Spleen (tissue), 11 donors: ENCODE results near the gene REG1B. TPM values are rescaled to one million over a fixed set of nuclear protein-coding genes. Genes with fewer than 3 reads are reported as not detected.

Experiments
- DNase-seq: peaks from one replicate; pipeline ENCODE4 v3.0.0-alpha.2; 2020
- H3K27ac ChIP-seq, 8 donors: fragments of 200-600 bp; sonication (generic) in 7 of 8; 1 replicate in 4 of 8; 2 replicates in 4 of 8; pipeline versions ENCODE4 v1.5.0 to v1.8.0; 2016 to 2021; ENCODE audit warnings: inconsistent platforms in 4 of 8, mild to moderate bottlenecking in 4 of 8, moderate library complexity in 1 of 8
- H3K27me3 ChIP-seq, 7 donors: fragments of 200-600 bp; sonication (generic) in 6 of 7; replicated peaks in 1 of 7; 1 replicate in 4 of 7; 2 replicates in 3 of 7; pipeline versions ENCODE4 v1.5.0 to v1.8.0; 2016 to 2021; ENCODE audit warnings: inconsistent platforms in 3 of 7, mild to moderate bottlenecking in 1 of 7
- H3K36me3 ChIP-seq, 6 donors: fragments of 200-600 bp; sonication (generic) in 5 of 6; 1 replicate in 4 of 6; 2 replicates in 2 of 6; pipeline versions ENCODE4 v1.5.0 to v1.8.0; 2016 to 2021; ENCODE audit warnings: inconsistent platforms in 2 of 6
- H3K4me1 ChIP-seq, 6 donors: fragments of 200-600 bp; sonication (generic) in 5 of 6; 1 replicate in 3 of 6; 2 replicates in 3 of 6; pipeline versions ENCODE4 v1.5.0 to v1.8.0; 2016 to 2021; ENCODE audit warnings: inconsistent platforms in 3 of 6
- H3K4me3 ChIP-seq, 8 donors: fragments of 200-600 bp; sonication (generic) in 7 of 8; 1 replicate in 4 of 8; 2 replicates in 4 of 8; pipeline versions ENCODE4 v1.5.0 to v1.8.0; 2016 to 2021; ENCODE audit warnings: inconsistent platforms in 4 of 8, mild to moderate bottlenecking in 4 of 8, moderate library complexity in 2 of 8
- H3K9me3 ChIP-seq, 8 donors: fragments of 200-600 bp; sonication (generic) in 7 of 8; 1 replicate in 4 of 8; 2 replicates in 4 of 8; pipeline versions ENCODE4 v1.5.0 to v1.8.0; 2016 to 2021; ENCODE audit warnings: inconsistent platforms in 4 of 8
- CTCF ChIP-seq, 11 experiments: fragments of 200-600 bp in 7 of 11; fragments of 450-650 bp in 4 of 11; sonication (generic) in 4 of 11; IDR thresholded peaks in 8 of 11; conservative IDR thresholded peaks in 3 of 11; 1 replicate in 7 of 11; 2 replicates in 4 of 11; pipeline versions ENCODE4 v1.4.0 to v1.8.0; 2016 to 2021; ENCODE audit warnings: antibody characterized with exemption in 11 of 11, inconsistent platforms in 4 of 11, mild to moderate bottlenecking in 1 of 11
- POLR2A ChIP-seq, 3 donors: fragments of 450-650 bp; IDR thresholded peaks; one replicate each; pipeline ENCODE4 v1.5.1; 2017; ENCODE audit warnings: antibody characterized with exemption in 3 of 3, mild to moderate bottlenecking in 1 of 3
- POLR2AphosphoS5 ChIP-seq, 3 donors: sonication (generic); formaldehyde crosslinking; IDR thresholded peaks; one replicate each; pipeline ENCODE4 v1.5.1; 2017; ENCODE audit warnings: antibody characterized with exemption in 3 of 3
- WGBS, 5 donors: extraction: QIAGEN DNeasy Blood & Tissue Kit in 3 of 5; methylation state at CpG; one replicate each; pipeline versions ENCODE4 v1.1.5 to v1.1.7; 2013 to 2018; 5-methylcytosine and 5-hydroxymethylcytosine counted together
- intact Hi-C: fragments of 100-400 bp; cut with DNase I; formaldehyde crosslinking; loops from one replicate; pipeline ENCODE4 v1.15.0; 2023; ENCODE audit warnings: low total_unique reads
- polyA plus RNA-seq, 3 donors: library from polyadenylated mRNA; stranded (reverse); fragments of 200-250 nt; gene quantifications; one replicate each; pipeline ENCODE4 v1.2.1, GENCODE V29; 2013
- total RNA-seq, 7 donors: library from RNA; depleted of rRNA in 3 of 7; stranded (reverse); fragments of >200 nt in 3 of 7; fragmentation: NEBNext Ultra II Directional in 4 of 7; extraction: Animal tissue kit (Norgen Biotek cat#: 25700) in 4 of 7; gene quantifications; one replicate each; pipeline versions ENCODE4 v1.1.0 to v1.2.1, GENCODE V29; 2016 to 2021
- donor health status: healthy with polysubstance abuse.
- donor health status: DM: no; HTN: no; CAD: no; lungs with moderate emphysema.
- donor health status: DM: no; HTN: no; CAD: no.
- donor health status: Bipolar disorder and iron deficiency.
- donor health status: healthy.
- donor health status: DM: no; HTN: no; CAD: no.
- donor health status: DM: yes; HTN: yes; CAD: no.

The REG1B gene
- total and polyA plus RNA-seq, 10 donors, result 0.39 to 4.8 (median 0.73) TPM; not detected in 4

DNA sequence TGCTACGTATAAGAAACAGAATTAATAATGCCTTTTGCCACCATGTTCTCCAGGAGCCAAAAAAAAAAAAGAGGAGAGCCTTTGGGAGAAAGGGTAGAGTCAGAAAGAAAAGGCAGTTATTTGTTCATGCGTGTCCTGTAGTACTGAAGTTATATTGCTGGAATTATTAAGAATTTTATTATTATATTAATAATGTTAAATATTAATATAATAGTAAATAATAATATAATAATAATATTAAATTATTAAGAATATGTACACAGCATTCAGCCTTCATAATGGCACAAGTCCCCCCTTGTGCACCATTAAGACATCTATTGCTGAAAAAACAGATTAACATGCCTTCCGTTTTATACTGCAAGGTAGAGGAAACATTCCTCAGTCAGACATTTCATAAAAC lies 40.6 kb upstream of the REG1B start:
- TF ChIP-seq POLR2AphosphoS5 (IDR thresholded peaks at IDR 0.05) (no peak), POLR2A (IDR thresholded peaks at IDR 0.05) (no peak), CTCF (IDR thresholded peaks at IDR 0.05 in 8 of 11, conservative IDR thresholded peaks at IDR 0.05 in 3 of 11) (no peak)
- 85 to 96% (median 90%) methylated on average over 3 of the region's 3 CpGs for whole genome bisulfite sequencing, 5 donors
- H3K27me3 ChIP-seq, result no peaks in the 10 kb centered on the region
- no peaks in the 10 kb centered on the region for H3K36me3 ChIP-seq
- H3K4me3 ChIP-seq, result no peak overlapping the region
- no peaks in the 10 kb centered on the region for H3K9me3 ChIP-seq
- no peak for DNase-seq
- H3K27ac ChIP-seq, result no peak overlapping the region
- no peaks in the 10 kb centered on the region for H3K4me1 ChIP-seq
- intact Hi-C loops, result no loop called here

DNA sequence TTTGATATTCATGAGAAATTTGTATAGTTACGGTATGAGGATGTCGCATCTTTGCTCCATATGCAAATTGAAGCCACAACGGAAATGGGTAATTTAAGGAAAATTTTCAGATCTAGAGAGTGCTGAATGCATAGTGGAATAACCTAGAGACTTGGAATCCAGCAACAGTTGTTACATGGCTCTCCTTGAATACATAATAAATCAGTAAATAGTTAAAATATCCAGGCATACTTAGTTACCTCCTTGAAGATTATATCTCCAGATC lies 37.9 kb upstream of the REG1B start:
- WGBS, 5 donors, result 91 to 96% (median 93%) methylated on average over 3 of the region's 3 CpGs
- TF ChIP-seq POLR2AphosphoS5 (IDR thresholded peaks at IDR 0.05) (no peak), CTCF (IDR thresholded peaks at IDR 0.05 in 8 of 11, conservative IDR thresholded peaks at IDR 0.05 in 3 of 11) (no peak), POLR2A (IDR thresholded peaks at IDR 0.05) (no peak)
- Histone ChIP-seq H3K9me3 (no peaks in the 10 kb centered on the region), H3K27ac (no peak overlapping the region), H3K4me3 (no peak overlapping the region), H3K36me3 (no peaks in the 10 kb centered on the region), H3K4me1 (no peaks in the 10 kb centered on the region), H3K27me3 (no peaks in the 10 kb centered on the region)
- intact Hi-C loops, result no loop called here
- no peak for DNase-seq

DNA sequence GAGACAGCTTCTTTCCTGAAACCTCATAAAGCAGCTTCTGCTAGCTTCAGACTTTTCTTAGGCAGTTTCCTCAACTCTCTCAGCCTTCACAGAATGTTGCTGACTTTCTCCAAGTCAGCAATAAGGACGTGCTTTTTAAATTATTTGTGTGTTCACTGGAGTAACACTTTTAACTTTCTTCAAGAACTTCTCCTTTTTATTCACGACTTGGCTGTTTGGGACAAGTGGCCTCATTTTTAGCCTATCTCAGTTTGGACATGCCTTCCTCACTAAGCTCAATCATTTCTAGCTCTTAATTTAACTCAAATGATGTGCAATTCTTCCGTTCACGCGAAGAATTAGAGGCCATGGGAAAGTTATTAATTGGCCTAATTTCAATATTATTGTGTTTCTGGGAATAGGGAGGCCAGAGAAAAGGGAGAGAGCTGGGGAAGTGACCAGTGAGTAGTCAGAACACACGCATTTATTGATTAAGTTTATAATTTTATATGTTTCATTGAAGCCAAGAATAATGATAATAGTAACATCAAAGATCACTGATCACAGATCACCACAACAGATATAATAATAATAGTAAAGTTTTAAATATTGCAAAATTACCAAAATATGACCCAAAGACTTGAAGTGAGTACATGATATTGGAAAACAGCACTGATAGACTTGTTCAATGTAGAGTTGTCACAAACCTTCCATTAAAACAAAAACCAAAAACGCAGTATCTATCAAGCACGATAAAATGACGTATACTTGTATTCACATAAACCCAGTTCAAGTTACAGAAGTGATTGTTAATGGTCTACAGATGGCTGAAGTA lies 37.3 kb upstream of the REG1B start:
- Histone ChIP-seq H3K4me3 (no peak overlapping the region), H3K9me3 (no peaks in the 10 kb centered on the region), H3K36me3 (no peaks in the 10 kb centered on the region), H3K4me1 (no peaks in the 10 kb centered on the region), H3K27me3 (no peaks in the 10 kb centered on the region), H3K27ac (no peak overlapping the region)
- 46 to 62% (median 52%) methylated on average over 9 of the region's 9 CpGs for WGBS, 5 donors
- TF ChIP-seq POLR2A (IDR thresholded peaks at IDR 0.05), result no peak
- TF ChIP-seq CTCF (IDR thresholded peaks at IDR 0.05 in 8 of 11, conservative IDR thresholded peaks at IDR 0.05 in 3 of 11), result no peak
- no peak for TF ChIP-seq POLR2AphosphoS5 (IDR thresholded peaks at IDR 0.05)
- intact Hi-C loops, result no loop called here
- no peak for DNase-seq

GRCh38 chr2:79122676-79123075 lies 34.9 kb upstream of the REG1B start:
- TF ChIP-seq POLR2AphosphoS5 (IDR thresholded peaks at IDR 0.05), result no peak
- no peak for TF ChIP-seq POLR2A (IDR thresholded peaks at IDR 0.05)
- TF ChIP-seq CTCF (IDR thresholded peaks at IDR 0.05 in 8 of 11, conservative IDR thresholded peaks at IDR 0.05 in 3 of 11), result no peak
- intact Hi-C loops, result no loop called here
- H3K27ac ChIP-seq, result no peak overlapping the region
- H3K36me3 ChIP-seq, result no peaks in the 10 kb centered on the region
- no peak overlapping the region for H3K4me3 ChIP-seq
- H3K9me3 ChIP-seq, result no peaks in the 10 kb centered on the region
- no peaks in the 10 kb centered on the region for H3K4me1 ChIP-seq
- DNase-seq, result no peak
- no peaks in the 10 kb centered on the region for H3K27me3 ChIP-seq
- 86 to 92% (median 87%) methylated on average over 2 of the region's 2 CpGs for WGBS, 5 donors
